GM10266 (cell line): ENCODE results near the gene CRACR2A.

ENCODE experiments used
- DNase-seq: peaks from one replicate; pipeline ENCODE4 v3.0.0; 2012; ENCODE audit errors: extremely low spot score
- CTCF ChIP-seq: IDR thresholded peaks from 2 replicates; pipeline ENCODE4 v1.5.1; 2012; ENCODE audit warnings: mild to moderate bottlenecking, low read depth; ENCODE audit not compliant: control insufficient read depth, insufficient read depth; ENCODE audit errors: missing control alignments

The CRACR2A gene

GRCh38 chr12:3671330-3672112, 81.4 kb downstream of the CRACR2A start:
- TF ChIP-seq CTCF: no peak
- DNase-seq: no peak

GRCh38 chr12:3670083-3670620, 82.8 kb downstream of the CRACR2A start:
- no peak for TF ChIP-seq CTCF
- DNase-seq: no peak

- TF ChIP-seq CTCF: no peak
- no peak for DNase-seq
These were observed 83.3 kb downstream of the CRACR2A start for GRCh38 chr12:3669594-3669993.

GRCh38 chr12:3668479-3669165, 84.3 kb downstream of the CRACR2A start:
- no peak for TF ChIP-seq CTCF
- DNase-seq: no peak

GRCh38 chr12:3667485-3667884, 85.4 kb downstream of the CRACR2A start:
- DNase-seq: no peak
- TF ChIP-seq CTCF: no peak

GRCh38 chr12:3666441-3666840, 86.5 kb downstream of the CRACR2A start:
- DNase-seq: no peak
- TF ChIP-seq CTCF: no peak

- DNase-seq: no peak
- TF ChIP-seq CTCF: no peak
These were observed 90.4 kb downstream of the CRACR2A start for GRCh38 chr12:3662521-3662921.
